NCI-H526 treated with DMSO at 0.1 percent for 48 hours (cell line): ENCODE data around the gene BTF3L4.
"Not testable (repeated sequence)": the region's sequence is repeated elsewhere in the genome, so short reads cannot be mapped to it uniquely, and the experiment has no call there.

ENCODE experiments used
- DNase-seq: peaks from one replicate; lab custom pipeline; 2025; lab: John Stamatoyannopoulos, UW

Gene BTF3L4

DNA sequence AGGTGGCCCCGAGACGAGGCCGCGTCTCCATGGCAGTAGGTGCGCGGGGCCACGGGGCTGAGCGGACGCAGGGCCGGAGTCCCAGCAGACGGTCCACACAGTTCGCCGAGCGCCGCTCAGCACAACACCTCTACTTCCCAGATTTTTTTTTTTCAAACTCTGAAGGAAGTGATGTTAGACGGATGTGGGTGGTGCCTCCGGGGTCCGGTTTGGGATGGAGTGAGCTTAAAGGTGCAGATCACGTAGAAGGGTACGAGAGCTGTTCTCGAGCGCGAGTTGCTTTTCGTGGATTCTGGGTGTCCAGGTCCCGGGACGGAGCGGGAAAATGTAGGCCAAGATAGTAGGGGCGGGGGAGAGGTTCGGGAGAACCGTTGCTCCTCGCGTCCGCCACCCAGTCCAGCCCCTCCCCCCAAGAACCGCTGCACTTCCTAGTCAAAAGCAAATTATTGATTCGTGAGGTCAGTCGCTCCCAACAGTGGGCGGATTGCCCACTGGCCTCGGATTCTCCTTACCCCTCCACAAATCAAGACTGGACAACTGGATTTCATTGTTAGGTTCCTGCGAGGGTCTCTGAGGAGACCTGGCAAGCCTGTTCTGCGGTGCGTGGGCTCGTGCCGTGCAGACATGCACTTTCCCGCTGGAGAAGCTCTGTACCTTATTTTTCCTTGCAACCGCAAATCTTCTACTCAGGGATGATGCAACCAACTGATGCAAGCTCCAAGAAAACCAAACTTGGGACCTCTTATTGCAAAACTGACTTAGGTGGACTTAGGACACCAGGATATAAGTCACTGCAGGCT is 829 bp upstream of the BTF3L4 start, which contains the start of gene TXNDC12:
TSS of gene TXNDC12 (minus strand) at position 126 of the 800 bp plus-strand sequence. CDS start at position 31, 95 bp downstream.
- DNase-seq: peak; percentile 82

GRCh38 chr1:52055866-52056162 is 281 bp upstream of the BTF3L4 start:
- no peak for DNase-seq

GRCh38 chr1:52056937-52057231 is 789 bp downstream of the BTF3L4 start:
- no peak for DNase-seq

- no peak for DNase-seq
Measured at GRCh38 chr1:52057255-52057654, 1.2 kb downstream of the BTF3L4 start.

DNA sequence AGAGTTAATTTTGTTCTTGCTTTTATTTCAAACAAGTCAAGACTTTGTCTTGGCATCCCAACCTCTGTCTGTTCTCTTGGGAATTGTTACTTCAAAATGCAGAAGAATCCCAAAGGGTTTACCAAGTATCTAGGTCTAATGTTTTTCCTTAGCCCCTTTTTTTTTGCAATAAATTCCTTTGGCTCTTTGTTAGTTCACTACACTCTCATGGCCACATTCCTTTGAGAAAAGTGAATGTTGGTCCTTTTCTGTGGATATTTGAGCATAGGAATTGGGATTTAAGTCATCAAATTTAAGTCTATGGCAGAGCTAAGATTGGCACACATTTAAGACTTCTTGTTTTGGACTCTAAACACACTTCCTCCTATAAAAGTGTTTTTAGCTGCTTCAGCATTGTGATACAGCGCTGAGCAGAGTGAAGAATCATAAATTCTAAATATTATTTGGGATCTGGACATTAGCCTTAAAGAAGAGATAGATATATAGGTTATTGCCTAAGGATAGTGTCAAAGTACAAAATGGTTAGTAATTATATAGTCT is 1.9 kb downstream of the BTF3L4 start:
- DNase-seq: no peak

DNA sequence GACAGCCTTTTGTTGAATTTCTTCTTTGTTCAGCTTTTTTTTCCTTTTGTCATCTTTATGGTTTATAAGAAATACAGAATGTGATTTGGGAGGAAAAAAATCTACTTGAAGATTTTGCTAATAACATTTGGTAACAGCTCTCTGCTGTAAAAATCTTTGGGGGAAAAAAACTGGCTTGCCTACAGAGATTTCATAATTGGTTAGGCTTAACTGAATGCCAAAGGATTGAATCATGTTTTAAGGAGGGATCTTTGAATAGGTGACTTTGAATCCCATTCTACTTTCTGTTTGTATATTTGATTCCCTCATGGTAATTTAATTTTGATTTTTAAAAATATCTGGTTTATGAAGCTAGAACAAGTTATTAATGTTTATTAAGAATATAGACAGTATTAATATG is 3.2 kb downstream of the BTF3L4 start:
- no peak for DNase-seq

GRCh38 chr1:52059888-52060287 is 3.8 kb downstream of the BTF3L4 start:
- no peak for DNase-seq

GRCh38 chr1:52060822-52061221 is 4.7 kb downstream of the BTF3L4 start:
- DNase-seq: no peak

DNA sequence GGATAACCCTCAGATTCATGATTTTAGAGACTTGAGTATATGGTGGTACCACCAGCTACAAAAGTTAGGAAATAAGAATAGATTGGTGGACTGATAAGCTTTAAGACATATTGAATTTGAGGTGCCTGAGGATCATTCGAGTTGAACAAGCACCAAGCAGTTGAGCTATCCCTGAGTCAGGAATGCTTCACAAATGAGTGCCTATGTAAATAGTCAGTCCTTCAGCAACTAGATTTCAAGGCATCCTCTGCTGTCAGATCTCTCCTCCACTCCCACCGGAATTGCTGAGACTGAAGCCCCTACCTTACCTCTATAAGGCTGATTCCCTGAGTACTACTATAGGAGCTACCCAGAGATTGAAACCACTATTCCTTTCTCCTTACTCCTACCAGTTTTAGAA is 7.1 kb downstream of the BTF3L4 start:
- DNase-seq: no peak

- DNase-seq: no peak
Measured at GRCh38 chr1:52070704-52071103, 14.6 kb downstream of the BTF3L4 start.

GRCh38 chr1:52072291-52072690 is 16.2 kb downstream of the BTF3L4 start:
- no peak for DNase-seq

DNA sequence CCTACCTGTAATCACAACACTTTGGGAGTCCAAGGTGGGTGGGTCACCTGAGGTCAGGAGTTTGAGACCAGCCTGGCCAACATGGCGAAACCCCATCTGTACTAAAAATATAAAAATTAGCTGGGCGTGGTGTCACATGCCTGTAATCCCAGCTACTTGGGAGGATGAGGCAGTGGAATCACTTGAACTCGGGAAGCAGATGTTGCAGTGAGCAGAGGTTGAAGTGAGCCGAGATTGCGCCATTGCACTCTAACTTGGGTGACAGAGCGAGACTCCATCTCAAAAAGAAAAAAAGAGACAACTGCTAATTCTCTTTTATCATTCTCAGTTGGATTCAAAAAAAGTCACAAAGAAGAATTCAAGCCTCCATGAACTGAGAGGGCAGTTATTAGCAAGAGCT is 21.2 kb downstream of the BTF3L4 start:
- not testable (repeated sequence) for DNase-seq

DNA sequence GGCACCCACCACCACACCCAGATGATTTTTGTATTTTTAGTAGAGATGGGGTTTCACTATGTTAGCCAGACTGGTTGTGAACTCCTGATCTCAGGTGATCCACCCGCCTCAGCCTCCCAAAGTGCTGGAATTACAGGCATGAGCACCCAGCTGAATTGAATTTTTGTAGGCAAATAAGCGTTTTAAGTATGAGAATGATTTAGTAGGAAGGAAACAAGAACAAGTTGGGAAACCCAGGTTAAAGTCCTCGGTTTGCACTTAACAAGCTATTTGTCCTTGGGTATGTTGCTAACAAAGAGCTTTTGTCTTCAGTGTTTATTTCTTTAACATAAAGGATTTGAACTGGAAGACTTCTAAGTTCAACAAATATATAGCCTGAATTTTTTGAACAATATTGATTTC is 23.9 kb downstream of the BTF3L4 start:
- DNase-seq: no peak

- not testable (repeated sequence) for DNase-seq
Measured at GRCh38 chr1:52087892-52088291, 31.8 kb downstream of the BTF3L4 start.

DNA sequence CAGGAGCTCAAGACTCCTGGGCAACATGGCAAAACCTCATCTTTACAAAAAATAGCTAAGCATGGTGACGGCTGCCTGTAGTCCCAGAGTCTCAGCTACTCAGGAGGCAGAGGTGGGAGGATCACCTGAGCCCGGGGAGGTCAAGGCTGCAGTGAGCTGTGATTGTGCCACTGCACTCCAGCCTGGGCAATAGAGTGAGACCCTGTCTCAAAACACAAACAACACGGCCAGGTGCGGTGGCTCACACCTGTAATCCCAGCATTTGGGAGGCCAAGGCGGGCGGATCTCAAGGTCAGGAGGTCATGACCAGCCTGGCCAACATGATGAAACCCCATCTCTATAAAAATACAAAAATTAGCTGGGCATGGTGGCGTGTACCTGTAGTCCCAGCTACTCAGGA is 38.2 kb downstream of the BTF3L4 start:
- DNase-seq: not testable (repeated sequence)

GRCh38 chr1:52096216-52096615 is 40.1 kb downstream of the BTF3L4 start:
- no peak for DNase-seq

GRCh38 chr1:52098139-52098871 is 42.2 kb downstream of the BTF3L4 start:
- DNase-seq: peak; percentile 21

GRCh38 chr1:52102336-52103013 is 46.4 kb downstream of the BTF3L4 start:
- no peak for DNase-seq

GRCh38 chr1:52111492-52111891 is 55.4 kb downstream of the BTF3L4 start:
- no peak for DNase-seq

DNA sequence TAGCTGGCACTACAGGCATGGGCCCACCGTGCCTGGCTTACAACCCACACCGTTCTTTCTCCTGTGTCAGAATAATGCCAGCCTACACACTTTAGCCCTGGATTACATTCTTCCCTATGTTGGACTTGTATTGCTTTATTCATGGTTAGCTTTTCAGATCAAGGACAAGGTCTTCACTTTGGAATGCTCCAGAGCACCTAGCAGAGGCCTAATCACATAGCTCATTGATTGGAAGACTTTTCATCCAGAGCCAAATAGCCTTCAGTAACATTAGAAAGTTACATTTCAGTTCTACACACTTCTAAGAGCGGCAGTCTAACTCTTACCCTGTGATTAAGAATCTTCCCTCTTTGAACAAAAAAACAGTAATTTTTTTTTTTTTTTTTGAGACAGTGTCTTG is 56.4 kb downstream of the BTF3L4 start:
- no peak for DNase-seq

GRCh38 chr1:52119301-52120079 is 63.4 kb downstream of the BTF3L4 start:
- no peak for DNase-seq

DNA sequence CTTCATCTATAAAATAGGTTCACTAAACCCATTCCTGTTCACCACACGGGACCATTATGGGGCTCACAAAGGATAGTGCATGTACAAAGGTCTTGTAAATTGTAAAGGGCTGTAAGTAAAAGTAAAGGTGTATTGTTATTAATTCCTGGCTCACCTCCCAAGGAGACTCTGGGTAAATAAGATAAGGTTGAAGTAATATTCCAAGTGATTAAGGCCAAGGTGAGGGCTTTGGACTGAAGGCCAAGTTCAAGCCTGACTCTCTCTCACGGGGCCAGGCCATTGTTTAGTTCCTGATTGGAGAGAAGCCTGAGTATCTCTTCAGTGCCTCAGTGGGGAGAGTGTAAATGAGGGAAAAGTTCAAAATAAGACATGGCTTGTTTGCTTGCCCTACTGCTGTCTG is 66.3 kb downstream of the BTF3L4 start:
- DNase-seq: no peak
